Testis (tissue), 3 donors: ENCODE measurements around the gene PIEZO2. TPM values are rescaled to one million over a fixed set of nuclear protein-coding genes. Genes with fewer than 3 reads are reported as not detected.

Source experiments
- DNase-seq: peaks from one replicate; pipeline ENCODE4 v3.0.0-alpha.2; 2019
- H3K27ac ChIP-seq, 2 donors: fragments of 200-600 bp; sonication (generic); one replicate each; pipeline ENCODE4 v1.5.1; 2019
- H3K27me3 ChIP-seq: fragments of 200-600 bp; sonication (generic); one replicate; pipeline ENCODE4 v1.5.1; 2019
- H3K36me3 ChIP-seq: fragments of 200-600 bp; sonication (generic); one replicate; pipeline ENCODE4 v1.5.1; 2017; ENCODE audit warnings: low read depth; ENCODE audit errors: missing control alignments
- H3K4me1 ChIP-seq: fragments of 200-600 bp; sonication (generic); one replicate; pipeline ENCODE4 v1.5.1; 2019
- H3K4me3 ChIP-seq, 2 donors: fragments of 200-600 bp; sonication (generic); one replicate each; pipeline ENCODE4 v1.5.1; 2017 to 2019
- H3K9me3 ChIP-seq: fragments of 200-600 bp; sonication (generic); one replicate; pipeline ENCODE4 v1.5.1; 2017
- CTCF ChIP-seq, 3 experiments: fragments of 450-650 bp in 2 of 3; fragments of 200-600 bp in 1 of 3; sonication (generic) in 1 of 3; IDR thresholded peaks; one replicate each; pipeline ENCODE4 v1.5.1; 2016 to 2019; ENCODE audit warnings: antibody characterized with exemption in 3 of 3, mild to moderate bottlenecking in 2 of 3, moderate library complexity in 1 of 3
- POLR2A ChIP-seq: fragments of 450-650 bp; IDR thresholded peaks from one replicate; pipeline ENCODE4 v1.6.1; 2017; ENCODE audit warnings: antibody characterized with exemption, mild to moderate bottlenecking, moderate library complexity
- WGBS, 2 donors: methylation state at CpG; one replicate each; pipeline ENCODE4 v1.1.5; 2018; 5-methylcytosine and 5-hydroxymethylcytosine counted together
- intact Hi-C: fragments of 100-400 bp; cut with DNase I; formaldehyde crosslinking; loops from one replicate; pipeline ENCODE4 v1.15.1; 2023; ENCODE audit warnings: low total_unique reads
- polyA plus RNA-seq: library from polyadenylated mRNA; stranded (reverse); fragments of 350-450 nt; fragmentation: Illumina TruSeq; extraction: RNeasy Lipid Tissue Mini Kit (QIAGEN cat#74804); gene quantifications from one replicate; pipeline ENCODE4 v1.2.3, GENCODE V29; 2014; ENCODE audit warnings: low read depth, low replicate concordance; ENCODE audit not compliant: insufficient read depth
- total RNA-seq, 2 donors: library from RNA; depleted of rRNA; stranded (reverse); fragments of >200 nt; gene quantifications; one replicate each; pipeline ENCODE4 v1.2.3, GENCODE V29; 2016

PIEZO2 gene
- total and polyA plus RNA-seq, 3 donors from 2014 or later, result 2.3 to 3.5 (median 3.0) TPM

GRCh38 chr18:11051462-11051861, 97.9 kb downstream of the PIEZO2 start:
- Histone ChIP-seq H3K36me3 (no peaks in the 10 kb centered on the region), H3K27ac (no peak overlapping the region), H3K27me3 (no peaks in the 10 kb centered on the region), H3K4me3 (no peak overlapping the region), H3K9me3 (no peaks in the 10 kb centered on the region), H3K4me1 (no peaks in the 10 kb centered on the region)
- 59 to 89% methylated on average over 3 of the region's 3 CpGs for WGBS, 2 donors
- no peak for TF ChIP-seq POLR2A
- intact Hi-C loops, result no loop called here
- no peak for DNase-seq

DNA sequence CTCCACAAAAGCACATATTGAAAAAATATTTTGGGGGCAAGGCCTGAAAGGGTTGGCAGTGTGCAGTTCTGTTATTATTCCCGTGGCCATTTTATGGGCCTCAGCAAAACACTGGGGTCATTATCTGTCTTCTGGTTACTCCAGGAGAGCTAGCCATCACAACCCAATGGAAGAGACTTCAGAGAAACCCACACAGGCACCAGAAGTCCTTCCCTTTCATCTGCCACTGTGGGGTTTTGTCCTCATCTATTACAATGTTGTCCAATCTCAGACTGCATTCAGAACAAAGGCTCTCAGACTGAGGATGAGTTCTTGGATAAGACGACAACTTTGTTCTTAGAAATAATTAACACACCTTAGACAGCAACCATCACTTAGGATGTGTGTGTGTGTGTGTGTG, 98.4 kb downstream of the PIEZO2 start:
- TF ChIP-seq POLR2A (no peak), CTCF (IDR thresholded peaks at IDR 0.05) (no peak)
- H3K27ac ChIP-seq, result no peak overlapping the region
- no peak overlapping the region for H3K4me3 ChIP-seq
- intact Hi-C loops, result no loop called here
- no peak for DNase-seq
- H3K9me3 ChIP-seq, result no peaks in the 10 kb centered on the region
- no peaks in the 10 kb centered on the region for H3K27me3 ChIP-seq
- 60 to 68% methylated on average over 2 of the region's 2 CpGs for WGBS, 2 donors
- no peaks in the 10 kb centered on the region for H3K36me3 ChIP-seq
- no peaks in the 10 kb centered on the region for H3K4me1 ChIP-seq

- no peaks in the 10 kb centered on the region for H3K36me3 ChIP-seq
- intact Hi-C loops, result loop anchor here (10.0 kb wide), 1 partner anchor 193 kb away; no protein-coding TSS in a partner anchor
- DNase-seq, result no peak
- no peaks in the 10 kb centered on the region for H3K4me1 ChIP-seq
- no peaks in the 10 kb centered on the region for H3K27me3 ChIP-seq
- H3K9me3 ChIP-seq, result no peaks in the 10 kb centered on the region
- 83 to 86% methylated on average over 5 of the region's 5 CpGs for WGBS, 2 donors
- no peak overlapping the region for H3K27ac ChIP-seq
- no peak overlapping the region for H3K4me3 ChIP-seq
- TF ChIP-seq POLR2A, result no peak
- no peak for TF ChIP-seq CTCF (IDR thresholded peaks at IDR 0.05)
Measured at GRCh38 chr18:11047817-11048216, 101.6 kb downstream of the PIEZO2 start.

DNA sequence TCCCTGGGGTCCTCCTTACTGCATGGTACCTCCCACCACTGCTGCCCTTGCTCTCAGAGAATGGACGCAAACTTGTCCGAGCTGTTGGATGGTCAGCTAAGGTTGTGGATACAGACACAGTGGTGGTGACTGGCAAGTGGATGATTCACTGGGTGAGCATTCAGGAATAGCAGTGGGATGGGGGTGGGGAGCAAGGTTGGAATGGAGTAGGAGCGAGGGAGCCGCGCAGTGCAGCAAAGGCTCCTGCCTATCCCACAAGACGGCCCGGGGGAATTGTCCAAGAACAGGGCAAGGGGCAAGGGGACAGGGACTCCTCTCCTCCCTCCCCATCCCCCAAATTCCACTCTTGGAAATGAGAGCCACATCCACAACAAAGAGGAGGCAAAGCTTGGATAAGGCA, 102.2 kb downstream of the PIEZO2 start:
- no peaks in the 10 kb centered on the region for H3K9me3 ChIP-seq
- no peaks in the 10 kb centered on the region for H3K36me3 ChIP-seq
- no peak overlapping the region for H3K27ac ChIP-seq
- 80 to 87% methylated on average over 7 of the region's 7 CpGs for WGBS, 2 donors
- no peaks in the 10 kb centered on the region for H3K4me1 ChIP-seq
- DNase-seq, result no peak
- intact Hi-C loops, result loop anchor here (10.0 kb wide), 1 partner anchor 192 kb away; no protein-coding TSS in a partner anchor
- H3K4me3 ChIP-seq, result no peak overlapping the region
- TF ChIP-seq CTCF (IDR thresholded peaks at IDR 0.05) (no peak), POLR2A (no peak)
- H3K27me3 ChIP-seq, result no peaks in the 10 kb centered on the region

DNA sequence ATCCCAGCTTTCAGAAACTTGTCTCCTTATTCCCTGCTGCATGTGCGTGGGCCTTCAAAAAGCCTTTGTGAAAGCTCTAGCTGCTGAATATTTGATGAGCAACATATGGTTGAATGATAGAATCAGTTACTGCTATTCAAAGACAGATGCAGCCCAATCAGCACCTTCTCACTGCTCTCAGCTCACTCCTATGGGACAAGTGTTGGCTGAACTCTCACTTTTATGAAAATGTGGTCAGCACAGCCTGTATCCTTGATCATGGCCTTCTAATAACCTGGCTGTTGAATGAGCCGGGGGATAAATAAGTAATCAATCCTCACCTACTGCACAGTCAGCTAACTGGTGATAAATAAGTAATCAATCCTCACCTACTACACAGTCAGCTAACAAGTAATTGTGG, 103.2 kb downstream of the PIEZO2 start:
- TF ChIP-seq POLR2A (no peak), CTCF (IDR thresholded peaks at IDR 0.05) (no peak)
- Histone ChIP-seq H3K9me3 (no peaks in the 10 kb centered on the region), H3K27ac (no peak overlapping the region), H3K27me3 (no peaks in the 10 kb centered on the region), H3K36me3 (no peaks in the 10 kb centered on the region), H3K4me3 (no peak overlapping the region), H3K4me1 (no peaks in the 10 kb centered on the region)
- DNase-seq, result no peak
- 92 to 96% methylated on average over 2 of the region's 2 CpGs for WGBS, 2 donors
- intact Hi-C loops, result loop anchor here (10.0 kb wide), 1 partner anchor 191 kb away; no protein-coding TSS in a partner anchor
